AG10803 (cell line): ENCODE measurements around the gene COMMD9.
A peak's percentile ranks its signal among the peaks of the same experiment; 100 is the strongest.

Experiments used
- DNase-seq: peaks from one replicate; pipeline ENCODE4 v3.0.0; 2010; ENCODE audit warnings: low read depth
- H3K4me3 ChIP-seq: 2 replicates; pipeline ENCODE4 v1.5.1; 2011; ENCODE audit warnings: mild to moderate bottlenecking, low read length, control low read depth
- TF ChIP-seq, protein P1 (sequence below): conservative IDR thresholded peaks from 2 replicates; pipeline ENCODE4 v1.5.1; 2011; ENCODE audit warnings: mild to moderate bottlenecking, low read length, control low read depth, inconsistent platforms

Gene COMMD9

GRCh38 chr11:36266767-36267166 is 22.5 kb downstream of the COMMD9 start:
- DNase-seq: peak; percentile 45

GRCh38 chr11:36265793-36266628 is 23.2 kb downstream of the COMMD9 start:
- TF ChIP-seq, protein P1, sequence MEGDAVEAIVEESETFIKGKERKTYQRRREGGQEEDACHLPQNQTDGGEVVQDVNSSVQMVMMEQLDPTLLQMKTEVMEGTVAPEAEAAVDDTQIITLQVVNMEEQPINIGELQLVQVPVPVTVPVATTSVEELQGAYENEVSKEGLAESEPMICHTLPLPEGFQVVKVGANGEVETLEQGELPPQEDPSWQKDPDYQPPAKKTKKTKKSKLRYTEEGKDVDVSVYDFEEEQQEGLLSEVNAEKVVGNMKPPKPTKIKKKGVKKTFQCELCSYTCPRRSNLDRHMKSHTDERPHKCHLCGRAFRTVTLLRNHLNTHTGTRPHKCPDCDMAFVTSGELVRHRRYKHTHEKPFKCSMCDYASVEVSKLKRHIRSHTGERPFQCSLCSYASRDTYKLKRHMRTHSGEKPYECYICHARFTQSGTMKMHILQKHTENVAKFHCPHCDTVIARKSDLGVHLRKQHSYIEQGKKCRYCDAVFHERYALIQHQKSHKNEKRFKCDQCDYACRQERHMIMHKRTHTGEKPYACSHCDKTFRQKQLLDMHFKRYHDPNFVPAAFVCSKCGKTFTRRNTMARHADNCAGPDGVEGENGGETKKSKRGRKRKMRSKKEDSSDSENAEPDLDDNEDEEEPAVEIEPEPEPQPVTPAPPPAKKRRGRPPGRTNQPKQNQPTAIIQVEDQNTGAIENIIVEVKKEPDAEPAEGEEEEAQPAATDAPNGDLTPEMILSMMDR: peak; percentile 83
- peak; percentile 25 for DNase-seq
- H3K4me3 ChIP-seq: no peak overlapping the region

More at GRCh38 chr11:36266767-36267166, 22.5 kb downstream of the COMMD9 start:
- no peak overlapping the region for H3K4me3 ChIP-seq
- TF ChIP-seq, protein P1: no peak

GRCh38 chr11:36264973-36265344 is 24.3 kb downstream of the COMMD9 start:
- TF ChIP-seq, protein P1: no peak
- DNase-seq: no peak
- H3K4me3 ChIP-seq: no peak overlapping the region

GRCh38 chr11:36264011-36264972 is 24.9 kb downstream of the COMMD9 start:
- no peak for DNase-seq
- TF ChIP-seq, protein P1: no peak
- H3K4me3 ChIP-seq: no peak overlapping the region

DNA sequence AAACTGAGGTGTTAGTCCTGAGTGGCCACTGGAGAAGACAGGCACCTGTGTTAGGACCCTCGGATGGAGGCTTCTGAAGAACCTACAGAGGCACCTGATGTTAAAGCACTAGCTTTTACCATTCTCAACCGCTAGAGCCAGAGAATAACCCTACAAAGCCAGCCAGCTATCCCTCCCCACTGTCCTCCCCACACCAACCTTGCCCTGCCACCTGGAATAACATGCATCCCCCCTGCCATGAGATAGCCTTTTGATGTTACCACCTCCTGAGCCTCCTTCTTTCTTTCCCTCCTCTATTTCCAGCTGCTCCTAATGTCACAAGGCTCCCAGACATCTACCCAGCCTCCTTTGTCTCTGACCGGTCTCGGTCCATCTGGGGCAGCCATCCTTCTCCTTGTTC is 28.1 kb downstream of the COMMD9 start:
- DNase-seq: no peak
- TF ChIP-seq, protein P1: no peak
- no peak overlapping the region for H3K4me3 ChIP-seq

DNA sequence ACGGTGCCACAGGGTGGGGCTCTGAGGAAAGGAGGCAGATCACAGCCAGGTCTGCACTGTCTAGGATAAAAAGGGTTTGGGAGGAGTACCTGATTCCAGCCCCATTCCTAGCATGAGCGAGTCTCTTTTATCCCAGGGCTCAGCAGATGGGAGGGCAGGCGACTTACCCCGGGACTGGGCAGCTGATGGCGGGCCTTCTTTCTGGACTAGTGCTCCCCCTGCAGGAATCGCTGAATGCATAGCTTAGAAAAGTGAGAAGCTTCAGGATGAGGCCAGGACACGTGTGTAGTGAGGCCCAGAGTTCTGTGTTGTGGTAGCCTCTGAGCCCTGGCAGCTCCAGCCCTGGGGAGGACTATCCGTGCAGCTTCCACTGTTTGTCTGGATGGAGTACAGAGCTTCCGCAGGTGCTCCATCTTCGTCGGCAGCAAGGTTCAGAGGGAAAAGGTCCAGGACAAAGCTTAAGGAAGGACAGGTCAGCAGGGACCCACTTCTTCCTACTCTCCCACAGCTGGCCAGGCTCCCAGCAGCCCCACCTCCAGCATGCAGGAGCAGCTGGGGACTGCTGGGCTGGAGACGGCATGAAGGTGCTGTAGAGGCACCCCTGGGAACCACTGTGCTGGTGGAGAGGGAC is 30.4 kb downstream of the COMMD9 start:
- no peak overlapping the region for H3K4me3 ChIP-seq
- TF ChIP-seq, protein P1: peak; percentile 81

More for the DNA sequence above, 30.4 kb downstream of the COMMD9 start:
- DNase-seq: peak; percentile 81
